Endothelial cell (in vitro differentiated cells): Measurements from ENCODE around the gene UBE2O. TPM values are rescaled to one million over a fixed set of nuclear protein-coding genes. Genes with fewer than 3 reads are reported as not detected.
A peak's percentile ranks its signal among the peaks of the same experiment; 100 is the strongest.

ENCODE experiments used
- DNase-seq: peaks from one replicate; pipeline ENCODE4 v3.0.0; 2021; ENCODE audit warnings: low spot score
- H3K27ac Mint-ChIP-seq: one replicate; pipeline ENCODE4 v1.8.0; 2021; ENCODE audit warnings: mixed read lengths, inconsistent platforms; ENCODE audit not compliant: unreplicated experiment
- H3K27me3 Mint-ChIP-seq: one replicate; pipeline ENCODE4 v1.8.0; 2021; ENCODE audit warnings: mild to moderate bottlenecking, moderate library complexity, mixed read lengths, inconsistent platforms; ENCODE audit not compliant: unreplicated experiment
- H3K36me3 Mint-ChIP-seq: one replicate; pipeline ENCODE4 v1.8.0; 2021; ENCODE audit warnings: mild to moderate bottlenecking, low read depth, mixed read lengths, inconsistent platforms; ENCODE audit not compliant: unreplicated experiment
- H3K4me1 Mint-ChIP-seq: one replicate; pipeline ENCODE4 v1.8.0; 2021; ENCODE audit warnings: mild to moderate bottlenecking, mixed read lengths, inconsistent platforms; ENCODE audit not compliant: unreplicated experiment
- H3K4me3 Mint-ChIP-seq: one replicate; pipeline ENCODE4 v1.8.0; 2021; ENCODE audit warnings: mild to moderate bottlenecking, mixed read lengths, inconsistent platforms; ENCODE audit not compliant: unreplicated experiment
- H3K9me3 Mint-ChIP-seq: one replicate; pipeline ENCODE4 v1.8.0; 2021; ENCODE audit warnings: mixed read lengths, inconsistent platforms; ENCODE audit not compliant: unreplicated experiment
- total RNA-seq: library from RNA; stranded (reverse); fragmentation: NEBNext Ultra II Directional; extraction: Animal tissue kit (Norgen Biotek cat#: 25700); gene quantifications from one replicate; pipeline ENCODE4 v1.2.1, GENCODE V29; 2021; ENCODE audit not compliant: unreplicated experiment
- TF ChIP-seq, protein P1 (sequence below): fragments of 200-600 bp; sonication (generic); IDR thresholded peaks from one replicate; pipeline ENCODE4 v1.5.0; 2021; ENCODE audit warnings: antibody characterized with exemption; ENCODE audit not compliant: unreplicated experiment

UBE2O gene
- total RNA-seq, 1 donor from 2014 or later: 49.0 TPM

DNA sequence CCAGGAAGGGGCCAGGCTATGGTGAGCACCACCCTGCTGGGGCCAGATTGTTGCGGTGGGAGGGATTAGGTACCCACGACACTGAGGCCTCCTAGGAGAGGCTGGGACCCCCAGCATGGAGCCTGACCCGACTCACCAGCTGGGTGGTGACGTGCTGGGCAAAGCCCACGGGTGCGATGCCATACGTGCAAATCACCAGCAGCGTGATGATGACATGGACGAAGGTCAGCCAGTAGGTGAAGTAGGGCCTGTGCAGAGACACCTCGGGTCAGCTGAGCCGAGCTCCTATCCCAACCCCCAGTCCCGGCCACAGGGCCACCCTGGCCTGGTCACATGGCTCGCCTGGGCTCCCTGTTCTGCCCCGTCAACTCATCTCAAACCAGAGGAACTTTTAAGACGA lies 21.9 kb upstream of the UBE2O start:
- no peaks in the 10 kb centered on the region for H3K9me3 Mint-ChIP-seq
- H3K4me3 Mint-ChIP-seq: no peak overlapping the region
- no peaks in the 10 kb centered on the region for H3K4me1 Mint-ChIP-seq
- no peak for DNase-seq
- H3K27ac Mint-ChIP-seq: no peak overlapping the region
- H3K27me3 Mint-ChIP-seq: peaks cover 18% of the 10 kb centered on the region
- TF ChIP-seq, protein P1, sequence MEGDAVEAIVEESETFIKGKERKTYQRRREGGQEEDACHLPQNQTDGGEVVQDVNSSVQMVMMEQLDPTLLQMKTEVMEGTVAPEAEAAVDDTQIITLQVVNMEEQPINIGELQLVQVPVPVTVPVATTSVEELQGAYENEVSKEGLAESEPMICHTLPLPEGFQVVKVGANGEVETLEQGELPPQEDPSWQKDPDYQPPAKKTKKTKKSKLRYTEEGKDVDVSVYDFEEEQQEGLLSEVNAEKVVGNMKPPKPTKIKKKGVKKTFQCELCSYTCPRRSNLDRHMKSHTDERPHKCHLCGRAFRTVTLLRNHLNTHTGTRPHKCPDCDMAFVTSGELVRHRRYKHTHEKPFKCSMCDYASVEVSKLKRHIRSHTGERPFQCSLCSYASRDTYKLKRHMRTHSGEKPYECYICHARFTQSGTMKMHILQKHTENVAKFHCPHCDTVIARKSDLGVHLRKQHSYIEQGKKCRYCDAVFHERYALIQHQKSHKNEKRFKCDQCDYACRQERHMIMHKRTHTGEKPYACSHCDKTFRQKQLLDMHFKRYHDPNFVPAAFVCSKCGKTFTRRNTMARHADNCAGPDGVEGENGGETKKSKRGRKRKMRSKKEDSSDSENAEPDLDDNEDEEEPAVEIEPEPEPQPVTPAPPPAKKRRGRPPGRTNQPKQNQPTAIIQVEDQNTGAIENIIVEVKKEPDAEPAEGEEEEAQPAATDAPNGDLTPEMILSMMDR: no peak
- H3K36me3 Mint-ChIP-seq: peaks cover 17% of the 10 kb centered on the region

DNA sequence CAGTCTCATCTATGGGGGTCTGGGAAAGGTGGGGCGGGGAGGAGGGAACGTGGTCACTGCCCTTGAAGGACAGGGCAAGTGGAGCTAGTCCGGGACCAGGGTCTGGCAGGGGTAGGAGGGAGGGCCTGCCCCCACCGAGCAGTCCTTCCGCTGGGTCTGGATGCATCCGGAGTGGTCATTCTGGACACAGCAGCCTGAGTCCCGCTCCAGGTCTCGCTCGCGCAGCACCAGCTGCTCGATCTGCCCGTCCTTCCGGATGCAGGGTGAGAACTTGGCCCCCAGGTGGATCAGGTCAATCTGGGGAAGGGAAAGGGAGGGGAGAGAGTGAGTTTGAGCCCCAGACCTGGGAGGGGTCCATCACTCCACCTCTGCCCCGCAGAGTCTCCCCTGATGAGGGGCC lies 21.3 kb upstream of the UBE2O start:
- no peak for DNase-seq
- no peaks in the 10 kb centered on the region for H3K9me3 Mint-ChIP-seq
- H3K27me3 Mint-ChIP-seq: peaks cover 18% of the 10 kb centered on the region
- H3K27ac Mint-ChIP-seq: no peak overlapping the region
- peaks cover 17% of the 10 kb centered on the region for H3K36me3 Mint-ChIP-seq
- no peaks in the 10 kb centered on the region for H3K4me1 Mint-ChIP-seq
- no peak overlapping the region for H3K4me3 Mint-ChIP-seq
- TF ChIP-seq, protein P1: no peak

DNA sequence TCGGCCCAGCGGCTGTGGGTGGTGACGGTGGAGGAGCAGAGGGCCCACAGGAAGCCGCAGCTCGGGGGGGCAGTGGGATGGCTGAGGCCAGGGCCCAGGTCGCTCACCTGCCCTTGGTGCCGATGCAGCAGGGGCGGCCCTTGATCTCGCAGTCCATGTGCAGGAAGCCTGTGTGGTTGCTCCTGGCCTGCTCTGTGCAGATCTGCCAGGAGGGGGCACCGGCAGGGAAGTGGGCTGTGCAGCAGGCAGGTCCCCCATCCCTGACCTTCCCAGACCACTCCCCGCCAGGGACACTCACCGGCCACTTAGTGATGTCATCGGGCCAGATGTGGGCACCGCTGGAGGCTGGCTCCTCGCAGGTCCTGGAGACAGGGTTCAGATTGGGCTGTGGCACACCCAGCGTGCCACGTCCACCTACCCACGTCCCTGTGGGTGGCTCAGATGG lies 20.6 kb upstream of the UBE2O start:
- TF ChIP-seq, protein P1: peak; percentile 44
- H3K36me3 Mint-ChIP-seq: peaks cover 17% of the 10 kb centered on the region
- no peaks in the 10 kb centered on the region for H3K4me1 Mint-ChIP-seq
- H3K27ac Mint-ChIP-seq: no peak overlapping the region
- H3K9me3 Mint-ChIP-seq: no peaks in the 10 kb centered on the region
- H3K27me3 Mint-ChIP-seq: peaks cover 17% of the 10 kb centered on the region
- H3K4me3 Mint-ChIP-seq: no peak overlapping the region
- DNase-seq: peak; percentile 66

DNA sequence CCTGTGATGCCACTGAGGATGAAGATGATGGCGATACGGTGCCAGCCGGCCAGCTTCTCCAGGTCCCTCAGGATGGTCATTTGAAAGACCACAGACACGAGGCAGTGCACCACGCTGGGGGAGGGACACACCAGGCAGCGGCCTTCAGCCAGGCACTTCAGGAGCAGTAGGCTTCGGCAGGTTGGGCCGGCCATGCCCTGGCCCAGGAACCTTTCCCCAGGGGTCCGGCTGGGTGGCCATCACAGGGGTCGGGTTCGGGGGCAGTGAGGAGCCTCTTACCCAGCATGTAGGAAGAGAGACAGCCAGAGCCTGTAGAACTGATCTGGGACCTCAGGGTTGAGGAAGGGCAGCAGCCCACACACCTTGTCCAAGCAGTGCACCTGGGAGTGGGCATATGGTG lies 19.8 kb upstream of the UBE2O start:
- Mint-ChIP-seq H3K36me3 (peaks cover 17% of the 10 kb centered on the region), H3K4me1 (no peaks in the 10 kb centered on the region), H3K27ac (no peak overlapping the region), H3K9me3 (no peaks in the 10 kb centered on the region), H3K27me3 (peaks cover 15% of the 10 kb centered on the region), H3K4me3 (no peak overlapping the region)
- DNase-seq: no peak
- TF ChIP-seq, protein P1: no peak

DNA sequence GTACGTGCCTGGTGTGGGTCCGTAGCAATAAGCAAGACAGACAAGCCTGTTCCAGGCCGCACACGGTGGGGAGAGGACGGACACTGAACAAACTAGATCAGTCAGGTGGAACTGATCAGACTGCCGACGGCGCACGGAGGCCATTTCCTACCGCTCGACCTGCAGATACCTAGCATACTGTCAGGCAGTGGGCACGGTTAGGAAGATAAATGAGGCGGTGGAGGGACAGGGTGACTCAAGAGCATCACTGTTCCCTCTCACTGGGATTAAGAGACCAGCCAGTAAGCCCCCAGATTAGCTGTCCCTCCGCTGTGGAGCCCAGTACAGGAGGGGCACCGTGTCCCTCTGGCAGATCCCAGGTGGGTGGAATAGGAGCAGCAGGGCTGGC lies 19.3 kb upstream of the UBE2O start:
- Mint-ChIP-seq H3K4me3 (no peak overlapping the region), H3K4me1 (no peaks in the 10 kb centered on the region), H3K36me3 (peaks cover 17% of the 10 kb centered on the region), H3K9me3 (no peaks in the 10 kb centered on the region), H3K27me3 (peaks cover 12% of the 10 kb centered on the region), H3K27ac (no peak overlapping the region)
- no peak for DNase-seq
- TF ChIP-seq, protein P1: no peak
